HL-60 (cell line): ENCODE measurements around the gene TRIM44.

Experiments used
- POLR2AphosphoS5 ChIP-seq: IDR thresholded peaks from 2 replicates; pipeline ENCODE4 v1.6.1; 2012; ENCODE audit warnings: low read depth
- SPI1 ChIP-seq: IDR thresholded peaks from 2 replicates; pipeline ENCODE4 v1.6.1; 2012; ENCODE audit warnings: low read depth, mild to moderate bottlenecking, borderline replicate concordance
- TF ChIP-seq, protein P1 (sequence below): IDR thresholded peaks from one replicate; pipeline ENCODE4 v1.5.1; 2011; ENCODE audit warnings: low read length, control low read depth, inconsistent platforms; ENCODE audit not compliant: insufficient read depth
- TF ChIP-seq, protein P2 (sequence below): IDR thresholded peaks from 2 replicates; pipeline ENCODE4 v1.6.1; 2012; ENCODE audit warnings: low read depth; ENCODE audit not compliant: insufficient replicate concordance

DNA sequence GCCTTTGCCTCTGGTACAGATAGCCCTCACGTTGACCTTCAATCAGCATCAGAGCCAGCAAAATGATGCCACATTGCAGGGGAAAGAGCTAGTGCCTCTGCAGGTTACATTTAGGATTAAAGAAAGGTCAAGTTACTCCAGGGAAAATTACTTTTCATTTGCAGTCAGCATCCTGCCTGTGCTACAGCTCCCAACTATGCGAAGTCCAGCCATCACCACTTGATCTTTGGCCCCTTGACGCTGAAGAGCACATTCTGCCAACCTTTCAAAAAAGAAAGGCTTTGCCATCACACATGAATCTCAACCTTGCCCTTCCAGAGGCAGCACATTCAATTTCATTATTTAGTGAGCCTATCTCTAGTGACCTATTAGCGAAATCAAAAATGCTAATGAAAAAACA lies 33.1 kb upstream of the TRIM44 start:
- TF ChIP-seq, protein P1, sequence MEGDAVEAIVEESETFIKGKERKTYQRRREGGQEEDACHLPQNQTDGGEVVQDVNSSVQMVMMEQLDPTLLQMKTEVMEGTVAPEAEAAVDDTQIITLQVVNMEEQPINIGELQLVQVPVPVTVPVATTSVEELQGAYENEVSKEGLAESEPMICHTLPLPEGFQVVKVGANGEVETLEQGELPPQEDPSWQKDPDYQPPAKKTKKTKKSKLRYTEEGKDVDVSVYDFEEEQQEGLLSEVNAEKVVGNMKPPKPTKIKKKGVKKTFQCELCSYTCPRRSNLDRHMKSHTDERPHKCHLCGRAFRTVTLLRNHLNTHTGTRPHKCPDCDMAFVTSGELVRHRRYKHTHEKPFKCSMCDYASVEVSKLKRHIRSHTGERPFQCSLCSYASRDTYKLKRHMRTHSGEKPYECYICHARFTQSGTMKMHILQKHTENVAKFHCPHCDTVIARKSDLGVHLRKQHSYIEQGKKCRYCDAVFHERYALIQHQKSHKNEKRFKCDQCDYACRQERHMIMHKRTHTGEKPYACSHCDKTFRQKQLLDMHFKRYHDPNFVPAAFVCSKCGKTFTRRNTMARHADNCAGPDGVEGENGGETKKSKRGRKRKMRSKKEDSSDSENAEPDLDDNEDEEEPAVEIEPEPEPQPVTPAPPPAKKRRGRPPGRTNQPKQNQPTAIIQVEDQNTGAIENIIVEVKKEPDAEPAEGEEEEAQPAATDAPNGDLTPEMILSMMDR: no peak
- TF ChIP-seq, protein P2, sequence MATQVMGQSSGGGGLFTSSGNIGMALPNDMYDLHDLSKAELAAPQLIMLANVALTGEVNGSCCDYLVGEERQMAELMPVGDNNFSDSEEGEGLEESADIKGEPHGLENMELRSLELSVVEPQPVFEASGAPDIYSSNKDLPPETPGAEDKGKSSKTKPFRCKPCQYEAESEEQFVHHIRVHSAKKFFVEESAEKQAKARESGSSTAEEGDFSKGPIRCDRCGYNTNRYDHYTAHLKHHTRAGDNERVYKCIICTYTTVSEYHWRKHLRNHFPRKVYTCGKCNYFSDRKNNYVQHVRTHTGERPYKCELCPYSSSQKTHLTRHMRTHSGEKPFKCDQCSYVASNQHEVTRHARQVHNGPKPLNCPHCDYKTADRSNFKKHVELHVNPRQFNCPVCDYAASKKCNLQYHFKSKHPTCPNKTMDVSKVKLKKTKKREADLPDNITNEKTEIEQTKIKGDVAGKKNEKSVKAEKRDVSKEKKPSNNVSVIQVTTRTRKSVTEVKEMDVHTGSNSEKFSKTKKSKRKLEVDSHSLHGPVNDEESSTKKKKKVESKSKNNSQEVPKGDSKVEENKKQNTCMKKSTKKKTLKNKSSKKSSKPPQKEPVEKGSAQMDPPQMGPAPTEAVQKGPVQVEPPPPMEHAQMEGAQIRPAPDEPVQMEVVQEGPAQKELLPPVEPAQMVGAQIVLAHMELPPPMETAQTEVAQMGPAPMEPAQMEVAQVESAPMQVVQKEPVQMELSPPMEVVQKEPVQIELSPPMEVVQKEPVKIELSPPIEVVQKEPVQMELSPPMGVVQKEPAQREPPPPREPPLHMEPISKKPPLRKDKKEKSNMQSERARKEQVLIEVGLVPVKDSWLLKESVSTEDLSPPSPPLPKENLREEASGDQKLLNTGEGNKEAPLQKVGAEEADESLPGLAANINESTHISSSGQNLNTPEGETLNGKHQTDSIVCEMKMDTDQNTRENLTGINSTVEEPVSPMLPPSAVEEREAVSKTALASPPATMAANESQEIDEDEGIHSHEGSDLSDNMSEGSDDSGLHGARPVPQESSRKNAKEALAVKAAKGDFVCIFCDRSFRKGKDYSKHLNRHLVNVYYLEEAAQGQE: no peak
- no peak for TF ChIP-seq POLR2AphosphoS5
- TF ChIP-seq SPI1: no peak
